Kasumi-1 (cell line): Measurements from ENCODE around the gene SLC9A9.
A peak's percentile ranks its signal among the peaks of the same experiment; 100 is the strongest.

Experiments used
- DNase-seq, 2 experiments: peaks; one replicate each; lab custom pipeline; 2025; lab: John Stamatoyannopoulos, UW

Gene SLC9A9

GRCh38 chr3:143506190-143506589 is 342.1 kb downstream of the SLC9A9 start:
- DNase-seq = peak; percentile 88 to 92

- no peak for DNase-seq
Measured at GRCh38 chr3:143503325-143503885, 344.9 kb downstream of the SLC9A9 start.

- no peak for DNase-seq
Measured at GRCh38 chr3:143502081-143502480, 346.2 kb downstream of the SLC9A9 start.

- no peak for DNase-seq
Measured at GRCh38 chr3:143497382-143497781, 350.9 kb downstream of the SLC9A9 start.

GRCh38 chr3:143496191-143496590 is 352.1 kb downstream of the SLC9A9 start:
- no peak for DNase-seq

GRCh38 chr3:143495527-143495926 is 352.7 kb downstream of the SLC9A9 start:
- no peak for DNase-seq

GRCh38 chr3:143486611-143487010 is 361.7 kb downstream of the SLC9A9 start:
- no peak for DNase-seq

GRCh38 chr3:143484846-143485512 is 363.3 kb downstream of the SLC9A9 start:
- no peak for DNase-seq

GRCh38 chr3:143483214-143483613 is 365.1 kb downstream of the SLC9A9 start:
- no peak for DNase-seq

GRCh38 chr3:143482106-143483088 is 365.9 kb downstream of the SLC9A9 start:
- DNase-seq = no peak

- DNase-seq = no peak
Measured at GRCh38 chr3:143480344-143480743, 367.9 kb downstream of the SLC9A9 start.

GRCh38 chr3:143479727-143480126 is 368.5 kb downstream of the SLC9A9 start:
- DNase-seq = no peak

- DNase-seq = no peak
Measured at GRCh38 chr3:143478115-143478693, 370.1 kb downstream of the SLC9A9 start.

GRCh38 chr3:143476965-143477640 is 371.2 kb downstream of the SLC9A9 start:
- DNase-seq = no peak

- no peak for DNase-seq
Measured at GRCh38 chr3:143475981-143476380, 372.3 kb downstream of the SLC9A9 start.

GRCh38 chr3:143472731-143473523 is 375.3 kb downstream of the SLC9A9 start:
- no peak for DNase-seq

GRCh38 chr3:143471705-143472104 is 376.6 kb downstream of the SLC9A9 start:
- no peak for DNase-seq

- DNase-seq = no peak
Measured at GRCh38 chr3:143469159-143469558, 379.1 kb downstream of the SLC9A9 start.

- DNase-seq = no peak
Measured at GRCh38 chr3:143465666-143466065, 382.6 kb downstream of the SLC9A9 start.

GRCh38 chr3:143464850-143465249 is 383.4 kb downstream of the SLC9A9 start:
- no peak for DNase-seq

- no peak for DNase-seq
Measured at GRCh38 chr3:143455480-143455879, 392.8 kb downstream of the SLC9A9 start.
